ENCODE measurements around the gene SMAD9. TPM values are rescaled to one million over a fixed set of nuclear protein-coding genes. Genes with fewer than 3 reads are reported as not detected.

Gene SMAD9
- total RNA-seq, 2 experiments from 2014 or later, result not detected

- intact Hi-C loops (cut with DNase I, micrococcal nuclease), result loop anchor here (5.0 kb wide), 4 partner anchors 187 to 1532 kb away; partner anchors contain the start of genes EXOSC8 (in 1 of the 2), SPART (in 1 of the 2) and UFM1 (in 1 of the 2)
- H3K4me3 Mint-ChIP-seq, result no peak overlapping the region
These were observed 105.0 kb downstream of the SMAD9 start for GRCh38 chr13:36815062-36815461.

DNA sequence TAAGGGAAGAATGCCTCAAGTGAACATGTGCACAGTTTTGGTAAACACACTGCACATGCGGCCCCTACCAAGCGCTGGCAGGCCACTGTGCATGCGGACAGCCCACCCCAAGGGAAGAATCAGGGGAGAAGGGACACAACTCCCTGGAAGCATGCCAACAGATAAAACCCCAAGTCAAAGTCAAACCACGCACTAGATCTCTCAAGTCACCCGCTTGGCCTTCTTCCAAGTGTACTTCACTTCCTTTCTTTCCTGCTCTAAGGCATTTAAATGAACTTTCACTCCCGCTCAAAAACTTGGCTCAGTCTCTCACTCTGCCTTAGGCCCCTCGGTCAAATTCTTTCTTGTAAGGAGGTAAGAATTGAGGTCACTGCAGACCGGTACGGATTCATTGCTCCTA, 105.6 kb downstream of the SMAD9 start:
- POLR2A ChIA-PET, result no interaction called here
- no peak overlapping the region for H3K4me3 Mint-ChIP-seq
- no peak for DNase-seq
- peaks cover 11% of the 10 kb centered on the region for H3K4me1 Mint-ChIP-seq (ENCODE audit: low read depth)
- peaks cover 2% of the 10 kb centered on the region for H3K36me3 Mint-ChIP-seq (ENCODE audit: low read depth)
- no peak for ATAC-seq (ENCODE audit: poor library complexity)
- peaks cover 5% of the 10 kb centered on the region for H3K4me1 ChIP-seq (ENCODE audit: insufficient read depth, low read length)
- H3K27ac ChIP-seq (ENCODE audit: low read depth in 1 of 2, low read length in 2 of 2), result no peak overlapping the region
- H3K27me3 Mint-ChIP-seq, result peaks cover 45% of the 10 kb centered on the region
- H3K9me3 ChIP-seq (ENCODE audit: control insufficient read depth in 1 of 2, insufficient read depth in 1 of 2, low read length in 2 of 2), result no peaks in the 10 kb centered on the region
- TF ChIP-seq, protein P1, sequence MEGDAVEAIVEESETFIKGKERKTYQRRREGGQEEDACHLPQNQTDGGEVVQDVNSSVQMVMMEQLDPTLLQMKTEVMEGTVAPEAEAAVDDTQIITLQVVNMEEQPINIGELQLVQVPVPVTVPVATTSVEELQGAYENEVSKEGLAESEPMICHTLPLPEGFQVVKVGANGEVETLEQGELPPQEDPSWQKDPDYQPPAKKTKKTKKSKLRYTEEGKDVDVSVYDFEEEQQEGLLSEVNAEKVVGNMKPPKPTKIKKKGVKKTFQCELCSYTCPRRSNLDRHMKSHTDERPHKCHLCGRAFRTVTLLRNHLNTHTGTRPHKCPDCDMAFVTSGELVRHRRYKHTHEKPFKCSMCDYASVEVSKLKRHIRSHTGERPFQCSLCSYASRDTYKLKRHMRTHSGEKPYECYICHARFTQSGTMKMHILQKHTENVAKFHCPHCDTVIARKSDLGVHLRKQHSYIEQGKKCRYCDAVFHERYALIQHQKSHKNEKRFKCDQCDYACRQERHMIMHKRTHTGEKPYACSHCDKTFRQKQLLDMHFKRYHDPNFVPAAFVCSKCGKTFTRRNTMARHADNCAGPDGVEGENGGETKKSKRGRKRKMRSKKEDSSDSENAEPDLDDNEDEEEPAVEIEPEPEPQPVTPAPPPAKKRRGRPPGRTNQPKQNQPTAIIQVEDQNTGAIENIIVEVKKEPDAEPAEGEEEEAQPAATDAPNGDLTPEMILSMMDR (IDR thresholded peaks at IDR 0.05), result no peak
- no peaks in the 10 kb centered on the region for H3K36me3 ChIP-seq (ENCODE audit: insufficient read depth, low read length)
- H3K9me3 Mint-ChIP-seq, result no peaks in the 10 kb centered on the region
- peaks cover 2 to 12% of the 10 kb centered on the region in 2 experiments for H3K27me3 ChIP-seq (ENCODE audit: control insufficient read depth in 1 of 2, insufficient read depth in 2 of 2, low read length in 2 of 2)
- CTCF ChIA-PET, result interaction anchor here (1.3 kb wide), 1 partner anchor 12 kb away, joined by 3 read pairs; no protein-coding TSS in a partner anchor
- H3K27ac Mint-ChIP-seq, result no peak overlapping the region
- intact Hi-C loops (cut with DNase I, micrococcal nuclease), result no loop called here
- no peak overlapping the region for H3K4me3 ChIP-seq (ENCODE audit: low read length)

More at GRCh38 chr13:36815062-36815461, 105.0 kb downstream of the SMAD9 start:
- ChIA-PET CTCF (interaction anchor here (0.8 to 1.3 kb wide), 3 partner anchors 12 to 26 kb away, joined by 3 to 4 read pairs (median 3); no protein-coding TSS in a partner anchor), POLR2A (interaction anchor here (0.6 kb wide), 1 partner anchor 185 kb away, joined by 4 read pairs; no protein-coding TSS in a partner anchor)
- peak in 3 of 14 experiments; percentile 16 to 42 (median 41) for DNase-seq
- Histone ChIP-seq H3K4me3 (ENCODE audit: low read length) (no peak overlapping the region), H3K9me3 (ENCODE audit: control insufficient read depth in 1 of 2, insufficient read depth in 1 of 2, low read length in 2 of 2) (no peaks in the 10 kb centered on the region), H3K27ac (ENCODE audit: low read depth in 1 of 2, low read length in 2 of 2) (no peak overlapping the region), H3K4me1 (ENCODE audit: insufficient read depth, low read length) (peaks cover 9% of the 10 kb centered on the region), H3K36me3 (ENCODE audit: insufficient read depth, low read length) (no peaks in the 10 kb centered on the region), H3K27me3 (ENCODE audit: control insufficient read depth in 1 of 2, insufficient read depth in 2 of 2, low read length in 2 of 2) (peaks cover 2 to 6% of the 10 kb centered on the region in 2 experiments)
- Mint-ChIP-seq H3K27ac (no peak overlapping the region), H3K4me1 (ENCODE audit: low read depth) (peaks cover 17% of the 10 kb centered on the region), H3K9me3 (no peaks in the 10 kb centered on the region), H3K27me3 (peaks cover 41% of the 10 kb centered on the region), H3K36me3 (ENCODE audit: low read depth) (peaks cover 8% of the 10 kb centered on the region)
- TF ChIP-seq, protein P1 (IDR thresholded peaks at IDR 0.05), result peak; percentile 14
- ATAC-seq (ENCODE audit: poor library complexity), result peak; percentile 15

DNA sequence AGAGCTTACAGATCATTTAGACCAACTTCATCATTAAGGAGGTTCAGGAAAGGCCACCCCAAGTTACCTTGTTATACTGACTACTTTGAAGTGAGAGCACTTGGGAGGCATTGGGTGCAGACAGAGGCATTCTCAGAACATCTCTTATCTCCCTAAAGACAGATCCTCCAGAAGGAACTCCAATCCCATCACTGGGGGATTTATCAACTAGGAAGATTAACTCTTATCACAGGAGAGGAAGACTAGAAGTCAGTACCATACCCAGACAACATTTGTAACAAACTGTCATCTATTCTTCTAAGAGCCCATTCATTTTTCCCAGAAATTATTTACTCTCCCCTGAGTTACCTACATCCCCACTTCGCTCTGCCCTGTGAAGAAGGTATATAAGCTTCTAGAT, 106.8 kb downstream of the SMAD9 start:
- Histone ChIP-seq H3K9me3 (ENCODE audit: control insufficient read depth in 1 of 2, insufficient read depth in 1 of 2, low read length in 2 of 2) (no peaks in the 10 kb centered on the region), H3K4me1 (ENCODE audit: insufficient read depth, low read length) (no peaks in the 10 kb centered on the region), H3K27ac (ENCODE audit: low read depth in 1 of 2, low read length in 2 of 2) (no peak overlapping the region), H3K36me3 (ENCODE audit: insufficient read depth, low read length) (no peaks in the 10 kb centered on the region), H3K4me3 (ENCODE audit: low read length) (no peak overlapping the region), H3K27me3 (ENCODE audit: control insufficient read depth in 1 of 2, insufficient read depth in 2 of 2, low read length in 2 of 2) (peaks cover 2 to 15% of the 10 kb centered on the region in 2 experiments)
- CTCF ChIA-PET, result no interaction called here
- Mint-ChIP-seq H3K27ac (no peak overlapping the region), H3K9me3 (no peaks in the 10 kb centered on the region), H3K4me1 (ENCODE audit: low read depth) (peaks cover 2% of the 10 kb centered on the region), H3K4me3 (no peak overlapping the region), H3K27me3 (peaks cover 50% of the 10 kb centered on the region), H3K36me3 (ENCODE audit: low read depth) (no peaks in the 10 kb centered on the region)
- POLR2A ChIA-PET, result no interaction called here
- no peak for DNase-seq
- TF ChIP-seq, protein P1 (IDR thresholded peaks at IDR 0.05), result no peak
- no peak for ATAC-seq (ENCODE audit: poor library complexity)
- intact Hi-C loops (cut with DNase I, micrococcal nuclease), result no loop called here
